SK-N-SH (cell line): ENCODE results near the gene HDAC4. TPM values are rescaled to one million over a fixed set of nuclear protein-coding genes. Genes with fewer than 3 reads are reported as not detected.

Source experiments
- CTCF ChIA-PET: fragments of 300-600, 350-600 bp; formaldehyde crosslinking; extraction: SDS; loops from one replicate; lab custom pipeline; 2021; lab: Yijun Ruan, JAX
- POLR2A ChIA-PET: fragments of 350-600 bp; sonication (Branson Sonifier 250); formaldehyde crosslinking; extraction: SDS; loops from one replicate; lab custom pipeline; 2020; ENCODE audit warnings: antibody characterized with exemption, inconsistent platforms; lab: Yijun Ruan, JAX
- DNase-seq: peaks from one replicate; pipeline ENCODE4 v3.0.0; 2012
- H2AFZ ChIP-seq: fragments of 200-600 bp; sonication (generic); 2 replicates; pipeline ENCODE4 v1.8.1; 2016; ENCODE audit warnings: antibody characterized with exemption, mild to moderate bottlenecking, low read depth
- H3F3A ChIP-seq: fragments of 200-600 bp; sonication (generic); replicated peaks from 2 replicates; pipeline ENCODE3; 2016; ENCODE audit warnings: antibody characterized with exemption, mild to moderate bottlenecking; ENCODE audit not compliant: insufficient read depth
- H3K27ac ChIP-seq, 2 experiments: fragments of 200-500 bp in 1 of 2; fragments of 200-600 bp in 1 of 2; sonication (Bioruptor generic) in 1 of 2; sonication (generic), shearing (Covaris generic) in 1 of 2; 2 replicates each; pipeline versions ENCODE4 v1.5.1 to v1.6.1; 2014 to 2016; ENCODE audit warnings: low read depth in 2 of 2, inconsistent platforms in 1 of 2, low read length in 1 of 2, mild to moderate bottlenecking in 1 of 2, mixed read lengths in 1 of 2
- H3K27me3 ChIP-seq: fragments of 200-600 bp; sonication (generic), shearing (Covaris generic); 2 replicates; pipeline ENCODE4 v1.6.1; 2016; ENCODE audit warnings: mixed run types; ENCODE audit not compliant: insufficient read depth
- H3K36me3 ChIP-seq, 2 experiments: fragments of 200-500 bp in 1 of 2; fragments of 200-600 bp in 1 of 2; sonication (Bioruptor generic) in 1 of 2; sonication (generic) in 1 of 2; replicated peaks in 1 of 2; 2 replicates each; pipeline versions ENCODE3 to v1.5.1; 2014 to 2016; ENCODE audit warnings: low read length in 1 of 2, mild to moderate bottlenecking in 1 of 2; ENCODE audit not compliant: insufficient read depth in 2 of 2, control insufficient read depth in 1 of 2
- H3K4me1 ChIP-seq, 2 experiments: fragments of 200-500 bp in 1 of 2; fragments of 200-600 bp in 1 of 2; sonication (Bioruptor generic) in 1 of 2; sonication (generic), shearing (Covaris generic) in 1 of 2; 2 replicates each; pipeline versions ENCODE4 v1.5.1 to v1.6.1; 2014 to 2016; ENCODE audit warnings: low read depth in 1 of 2, low read length in 1 of 2, mixed run types in 1 of 2; ENCODE audit not compliant: insufficient read depth in 2 of 2, control insufficient read depth in 1 of 2
- H3K4me2 ChIP-seq: fragments of 200-600 bp; sonication (generic), shearing (Covaris generic); 2 replicates; pipeline ENCODE4 v1.6.1; 2017; ENCODE audit warnings: mixed run types
- H3K4me3 ChIP-seq, 2 experiments: fragments of 200-500 bp in 1 of 2; fragments of 200-600 bp in 1 of 2; sonication (Bioruptor generic) in 1 of 2; sonication (generic), shearing (Covaris generic) in 1 of 2; 2 replicates each; pipeline versions ENCODE4 v1.5.1 to v1.8.1; 2014 to 2016; ENCODE audit warnings: low read depth in 2 of 2, inconsistent platforms in 1 of 2, low read length in 1 of 2, mild to moderate bottlenecking in 1 of 2, mixed read lengths in 1 of 2, moderate library complexity in 1 of 2
- H3K79me2 ChIP-seq: fragments of 200-600 bp; sonication (generic); 2 replicates; pipeline ENCODE4 v1.8.1; 2017; ENCODE audit warnings: mild to moderate bottlenecking; ENCODE audit not compliant: insufficient read depth
- H3K9ac ChIP-seq: fragments of 200-600 bp; sonication (generic); 2 replicates; pipeline ENCODE4 v1.6.1; 2017; ENCODE audit warnings: mixed run types
- H3K9me2 ChIP-seq: fragments of 200-600 bp; sonication (generic); 2 replicates; pipeline ENCODE4 v1.6.1; 2017; ENCODE audit warnings: mixed run types
- H3K9me3 ChIP-seq: fragments of 200-600 bp; sonication (generic); 2 replicates; pipeline ENCODE4 v1.6.1; 2017; ENCODE audit warnings: mixed run types, mild to moderate bottlenecking, moderate library complexity
- H4K20me1 ChIP-seq: fragments of 200-600 bp; sonication (generic); 2 replicates; pipeline ENCODE4 v1.6.1; 2017; ENCODE audit warnings: mild to moderate bottlenecking, mixed run types; ENCODE audit not compliant: insufficient read depth
- CHD2 ChIP-seq: fragments of 150-350 bp; IDR thresholded peaks from 2 replicates; pipeline ENCODE4 v1.6.1; 2018; ENCODE audit warnings: low read length; ENCODE audit not compliant: partially characterized antibody
- EP300 ChIP-seq, 2 experiments: IDR thresholded peaks; 2 replicates each; pipeline versions ENCODE4 v1.4.0 to v1.6.1; 2012; ENCODE audit warnings: borderline replicate concordance in 1 of 2, low read depth in 1 of 2, low read length in 1 of 2
- FOXJ3 ChIP-seq: sonication (generic); formaldehyde crosslinking; IDR thresholded peaks from 2 replicates; pipeline ENCODE4 v1.5.1; 2020; ENCODE audit warnings: mild to moderate bottlenecking, missing genetic modification reagents
- FOXM1 ChIP-seq: IDR thresholded peaks from 2 replicates; pipeline ENCODE4 v1.4.0; 2012; ENCODE audit warnings: low read depth, mild to moderate bottlenecking
- GABPA ChIP-seq: IDR thresholded peaks from 2 replicates; pipeline ENCODE4 v1.4.0; 2012; ENCODE audit warnings: low read depth, mild to moderate bottlenecking
- GATA2 ChIP-seq: sonication (generic); formaldehyde crosslinking; IDR thresholded peaks from 2 replicates; pipeline ENCODE4 v1.5.0; 2020; ENCODE audit warnings: mild to moderate bottlenecking, missing genetic modification reagents
- IRF3 ChIP-seq: fragments of 150-350 bp; IDR thresholded peaks from 2 replicates; pipeline ENCODE4 v1.6.1; 2016; ENCODE audit warnings: mild to moderate bottlenecking, low read depth, low read length
- JUND ChIP-seq: IDR thresholded peaks from 2 replicates; pipeline ENCODE4 v1.4.0; 2012
- MEF2A ChIP-seq: IDR thresholded peaks from 2 replicates; pipeline ENCODE4 v1.4.0; 2012; ENCODE audit warnings: low read depth, borderline replicate concordance
- MXI1 ChIP-seq: IDR thresholded peaks from 2 replicates; pipeline ENCODE4 v1.6.1; 2012; ENCODE audit warnings: mild to moderate bottlenecking, low read depth, low read length, improper control_type of control experiment
- NFIC ChIP-seq: IDR thresholded peaks from 2 replicates; pipeline ENCODE4 v1.4.0; 2012; ENCODE audit warnings: borderline replicate concordance
- RAD21 ChIP-seq: IDR thresholded peaks from 2 replicates; pipeline ENCODE4 v1.6.1; 2012; ENCODE audit warnings: mild to moderate bottlenecking, low read length
- RFX5 ChIP-seq: IDR thresholded peaks from 2 replicates; pipeline ENCODE4 v1.6.1; 2012; ENCODE audit warnings: mild to moderate bottlenecking, improper control_type of control experiment, low read length
- SMC3 ChIP-seq: IDR thresholded peaks from 2 replicates; pipeline ENCODE4 v1.6.1; 2012; ENCODE audit warnings: low read depth, low read length, improper control_type of control experiment
- TAF1 ChIP-seq: IDR thresholded peaks from 2 replicates; pipeline ENCODE4 v1.6.1; 2012; ENCODE audit warnings: low read depth, mild to moderate bottlenecking, low read length, moderate library complexity, borderline replicate concordance
- TCF12 ChIP-seq: IDR thresholded peaks from 2 replicates; pipeline ENCODE4 v1.4.0; 2012
- YY1 ChIP-seq: IDR thresholded peaks from 2 replicates; pipeline ENCODE4 v1.4.0; 2012; ENCODE audit warnings: low read depth, mild to moderate bottlenecking
- WGBS: methylation state at CpG from one replicate; pipeline ENCODE4 v1.1.6; 2017; ENCODE audit warnings: low lambda C conversion rate; 5-methylcytosine and 5-hydroxymethylcytosine counted together
- polyA plus RNA-seq, 3 experiments: library from polyadenylated mRNA; depleted of rRNA; stranded (reverse); fragments of >200 nt; gene quantifications; 2 replicates each; pipeline ENCODE4 v1.2.3, GENCODE V29; 2012
- TF ChIP-seq, protein P1 (sequence below): IDR thresholded peaks from 2 replicates; pipeline ENCODE4 v1.4.0; 2012; ENCODE audit warnings: low read depth
- TF ChIP-seq, protein P2 (sequence below): IDR thresholded peaks from 2 replicates; pipeline ENCODE4 v1.4.0; 2012; ENCODE audit warnings: low read depth, borderline replicate concordance
- TF ChIP-seq, protein P3 (sequence below): fragments of 150-350 bp; IDR thresholded peaks from 2 replicates; pipeline ENCODE4 v1.6.1; 2017; ENCODE audit warnings: antibody characterized with exemption, low read length, low read depth, borderline replicate concordance

HDAC4 gene
- polyA plus RNA-seq, 1 of the 3 experiments (the other 2 are of a cell fraction), result 5.5 TPM

GRCh38 chr2:239307221-239307569, 93.6 kb downstream of the HDAC4 start (continued):
- no peak for TF ChIP-seq TAF1
- no peak for TF ChIP-seq JUND
- TF ChIP-seq CHD2, result no peak
- TF ChIP-seq TCF12, result no peak
- TF ChIP-seq EP300 (IDR thresholded peaks at IDR 0.05; ENCODE audit: borderline replicate concordance in 1 of 2, low read depth in 1 of 2, low read length in 1 of 2), result no peak
- TF ChIP-seq RFX5, result no peak
- no peak for TF ChIP-seq NFIC
- TF ChIP-seq, protein P1, sequence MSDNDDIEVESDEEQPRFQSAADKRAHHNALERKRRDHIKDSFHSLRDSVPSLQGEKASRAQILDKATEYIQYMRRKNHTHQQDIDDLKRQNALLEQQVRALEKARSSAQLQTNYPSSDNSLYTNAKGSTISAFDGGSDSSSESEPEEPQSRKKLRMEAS, result no peak

DNA sequence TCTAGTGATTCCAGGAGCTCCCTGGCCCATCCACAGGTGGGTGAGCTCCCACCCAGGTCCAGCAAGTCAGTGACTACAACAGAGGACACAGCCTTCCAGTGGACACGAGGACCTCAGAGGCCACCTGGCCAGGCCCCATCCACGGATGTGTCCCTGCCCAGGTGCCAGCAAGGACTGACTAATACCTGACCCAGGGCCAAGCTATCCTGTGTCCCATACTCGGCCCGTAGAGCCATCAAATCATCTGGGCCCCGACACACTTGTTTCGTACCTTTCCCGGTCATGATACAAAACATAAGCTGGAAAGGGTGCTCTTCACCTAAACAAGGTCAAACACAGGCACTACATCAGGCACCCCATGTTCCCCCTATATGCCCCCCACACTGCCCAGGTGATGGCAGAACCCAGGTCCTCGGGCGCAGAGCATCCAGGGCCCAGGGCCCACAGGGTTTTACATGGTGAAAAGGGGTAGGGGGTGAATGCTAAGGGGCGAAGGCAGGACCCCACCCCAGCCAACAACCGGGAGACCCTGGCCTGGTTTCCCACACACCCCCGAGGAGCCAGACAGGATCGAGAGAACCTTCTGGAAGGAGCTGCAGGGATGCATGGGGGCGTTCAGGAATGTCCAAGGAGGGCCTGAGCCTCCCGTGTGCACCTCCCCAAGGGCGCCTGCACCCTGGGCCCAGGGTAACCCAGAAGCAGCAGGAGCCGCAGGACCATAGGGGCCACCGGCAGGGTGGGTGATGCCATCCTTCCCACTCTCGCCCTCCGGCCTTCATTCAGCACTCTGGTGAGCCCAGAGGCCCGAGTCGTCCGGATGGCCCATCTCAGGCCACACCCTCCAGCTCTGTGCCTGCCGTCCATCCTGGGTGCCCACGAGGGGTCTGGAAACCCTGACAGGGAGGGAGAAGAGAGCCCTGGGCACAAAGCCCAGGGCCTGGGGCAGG, 94.3 kb downstream of the HDAC4 start:
- no peaks in the 10 kb centered on the region for H3K79me2 ChIP-seq
- H2AFZ ChIP-seq, result no peak overlapping the region
- WGBS, result 97% methylated on average over 12 of the region's 25 CpGs
- H3K9me3 ChIP-seq, result no peaks in the 10 kb centered on the region
- H3K27me3 ChIP-seq, result no peaks in the 10 kb centered on the region
- H3K36me3 ChIP-seq, result no peaks in the 10 kb centered on the region
- POLR2A ChIA-PET, result no interaction called here
- no peak overlapping the region for H3K4me2 ChIP-seq
- 0 out of 2 replicates have a peak, but pooled peaks cover 4% of the 10 kb centered on the region for H4K20me1 ChIP-seq
- no peak overlapping the region for H3K9ac ChIP-seq
- CTCF ChIA-PET, result interaction anchor here (0.6 to 2.3 kb wide), 2 partner anchors 22 to 63 kb away, joined by 3 to 8 read pairs; no protein-coding TSS in a partner anchor
- H3K9me2 ChIP-seq, result no peaks in the 10 kb centered on the region
- no peak for DNase-seq
- no peak overlapping the region for H3K4me3 ChIP-seq
- peaks cover 0 to 96% of the 10 kb centered on the region in 2 experiments; a peak in 3 of 4 replicates for H3K4me1 ChIP-seq
- H3K27ac ChIP-seq, result no peak overlapping the region; a peak in 1 of 4 replicates
- TF ChIP-seq, protein P2, sequence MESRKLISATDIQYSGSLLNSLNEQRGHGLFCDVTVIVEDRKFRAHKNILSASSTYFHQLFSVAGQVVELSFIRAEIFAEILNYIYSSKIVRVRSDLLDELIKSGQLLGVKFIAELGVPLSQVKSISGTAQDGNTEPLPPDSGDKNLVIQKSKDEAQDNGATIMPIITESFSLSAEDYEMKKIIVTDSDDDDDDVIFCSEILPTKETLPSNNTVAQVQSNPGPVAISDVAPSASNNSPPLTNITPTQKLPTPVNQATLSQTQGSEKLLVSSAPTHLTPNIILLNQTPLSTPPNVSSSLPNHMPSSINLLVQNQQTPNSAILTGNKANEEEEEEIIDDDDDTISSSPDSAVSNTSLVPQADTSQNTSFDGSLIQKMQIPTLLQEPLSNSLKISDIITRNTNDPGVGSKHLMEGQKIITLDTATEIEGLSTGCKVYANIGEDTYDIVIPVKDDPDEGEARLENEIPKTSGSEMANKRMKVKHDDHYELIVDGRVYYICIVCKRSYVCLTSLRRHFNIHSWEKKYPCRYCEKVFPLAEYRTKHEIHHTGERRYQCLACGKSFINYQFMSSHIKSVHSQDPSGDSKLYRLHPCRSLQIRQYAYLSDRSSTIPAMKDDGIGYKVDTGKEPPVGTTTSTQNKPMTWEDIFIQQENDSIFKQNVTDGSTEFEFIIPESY, result no peak
- TF ChIP-seq MEF2A, result no peak
- TF ChIP-seq GATA2 (CRISPR knock-in tag), result no peak
- no peak for TF ChIP-seq FOXM1
- TF ChIP-seq, protein P3, sequence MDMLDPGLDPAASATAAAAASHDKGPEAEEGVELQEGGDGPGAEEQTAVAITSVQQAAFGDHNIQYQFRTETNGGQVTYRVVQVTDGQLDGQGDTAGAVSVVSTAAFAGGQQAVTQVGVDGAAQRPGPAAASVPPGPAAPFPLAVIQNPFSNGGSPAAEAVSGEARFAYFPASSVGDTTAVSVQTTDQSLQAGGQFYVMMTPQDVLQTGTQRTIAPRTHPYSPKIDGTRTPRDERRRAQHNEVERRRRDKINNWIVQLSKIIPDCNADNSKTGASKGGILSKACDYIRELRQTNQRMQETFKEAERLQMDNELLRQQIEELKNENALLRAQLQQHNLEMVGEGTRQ, result no peak
- TF ChIP-seq RAD21, result no peak
- TF ChIP-seq FOXJ3 (CRISPR knock-in tag), result no peak
- no peak for TF ChIP-seq GABPA
- TF ChIP-seq SMC3, result no peak
- TF ChIP-seq YY1, result no peak
- TF ChIP-seq RFX5, result no peak
- TF ChIP-seq MXI1, result no peak
- no peak for TF ChIP-seq CHD2
- TF ChIP-seq, protein P1, result no peak
- no peak for TF ChIP-seq IRF3
- TF ChIP-seq NFIC, result no peak
- H3F3A ChIP-seq, result no peaks in the 10 kb centered on the region
